Activated CD4-positive, CD25-positive, alpha-beta regulatory T cell (primary cell): ENCODE data around the gene TRNT1.
A peak's percentile ranks its signal among the peaks of the same experiment; 100 is the strongest.

Experiments used
- DNase-seq, 4 experiments: peaks; one replicate each; lab custom pipeline; 2025; lab: John Stamatoyannopoulos, UW

Gene TRNT1

GRCh38 chr3:3126477-3127431, at the start of gene TRNT1:
Gene TRNT1, plus strand, starts transcription at chr3:3126940. Its CDS starts 2,101 bp downstream, at chr3:3129041.
- peak; percentile 91 to 94 (median 94) for DNase-seq

GRCh38 chr3:3080309-3080708, 46.4 kb upstream of the TRNT1 start:
- DNase-seq = no peak

GRCh38 chr3:3081381-3082233, 45.1 kb upstream of the TRNT1 start:
- DNase-seq = no peak

GRCh38 chr3:3082234-3082924, 44.4 kb upstream of the TRNT1 start:
- no peak for DNase-seq

GRCh38 chr3:3084890-3085289, 41.9 kb upstream of the TRNT1 start:
- no peak for DNase-seq

- DNase-seq = no peak
Observed at GRCh38 chr3:3085782-3086181, 41.0 kb upstream of the TRNT1 start.

GRCh38 chr3:3086239-3086638, 40.5 kb upstream of the TRNT1 start:
- no peak for DNase-seq

GRCh38 chr3:3087279-3087678, 39.5 kb upstream of the TRNT1 start:
- no peak for DNase-seq

GRCh38 chr3:3087716-3088465, 38.8 kb upstream of the TRNT1 start:
- no peak for DNase-seq

- no peak for DNase-seq
Observed at GRCh38 chr3:3089017-3089416, 37.7 kb upstream of the TRNT1 start.

GRCh38 chr3:3097958-3098357, 28.8 kb upstream of the TRNT1 start:
- no peak for DNase-seq

- DNase-seq = no peak
Observed at GRCh38 chr3:3101660-3102458, 24.9 kb upstream of the TRNT1 start.

- DNase-seq = no peak
Observed at GRCh38 chr3:3102751-3103150, 24.0 kb upstream of the TRNT1 start.

GRCh38 chr3:3105246-3105645, 21.5 kb upstream of the TRNT1 start:
- DNase-seq = no peak

GRCh38 chr3:3105815-3106214, 20.9 kb upstream of the TRNT1 start:
- no peak for DNase-seq

GRCh38 chr3:3107181-3107580, 19.6 kb upstream of the TRNT1 start:
- no peak for DNase-seq

GRCh38 chr3:3107858-3108257, 18.9 kb upstream of the TRNT1 start:
- no peak for DNase-seq

- no peak for DNase-seq
Observed at GRCh38 chr3:3109407-3110298, 17.1 kb upstream of the TRNT1 start.

GRCh38 chr3:3110299-3110630, 16.5 kb upstream of the TRNT1 start, which contains the start of gene IL5RA:
Gene IL5RA, minus strand, starts transcription at chr3:3110374. Its CDS starts 5,390 bp downstream, at chr3:3104984.
- no peak for DNase-seq
